Right cardiac atrium (tissue), 5 donors: Measurements from ENCODE around the gene EPM2AIP1. TPM values are rescaled to one million over a fixed set of nuclear protein-coding genes. Genes with fewer than 3 reads are reported as not detected.
"Not testable (repeated sequence)": the region's sequence is repeated elsewhere in the genome, so short reads cannot be mapped to it uniquely, and the experiment has no call there.

ENCODE experiments used
- ATAC-seq, 2 donors: fragments of 200-7000 bp; cut with Tn5 transposase; one replicate each; pipeline versions ENCODE4 v1.8.0 to v1.9.1; 2020; ENCODE audit warnings: moderate library complexity in 2 of 2, mild to moderate bottlenecking in 1 of 2
- DNase-seq, 3 donors: peaks; one replicate each; pipeline ENCODE4 v3.0.0-alpha.2; 2020
- H3K27ac ChIP-seq: one replicate; pipeline ENCODE4 v1.5.1; 2013; ENCODE audit warnings: mild to moderate bottlenecking, low read length, control low read depth, moderate library complexity
- H3K27me3 ChIP-seq: one replicate; pipeline ENCODE4 v1.6.1; 2013; ENCODE audit not compliant: control insufficient read depth, insufficient read depth
- H3K4me1 ChIP-seq: one replicate; pipeline ENCODE4 v1.6.1; 2013; ENCODE audit warnings: low read length; ENCODE audit not compliant: control insufficient read depth, insufficient read depth
- H3K4me3 ChIP-seq: one replicate; pipeline ENCODE4 v1.5.1; 2013; ENCODE audit warnings: low read length, control low read depth
- H3K9me3 ChIP-seq: one replicate; pipeline ENCODE4 v1.6.1; 2013; ENCODE audit warnings: low read length; ENCODE audit not compliant: control insufficient read depth
- WGBS: extraction: QIAGEN DNeasy Blood & Tissue Kit; methylation state at CpG from one replicate; pipeline ENCODE4 v1.1.7; 2013; 5-methylcytosine and 5-hydroxymethylcytosine counted together
- intact Hi-C, 4 donors: fragments of 100-400 bp; cut with DNase I; formaldehyde crosslinking; loops; one replicate each; pipeline versions ENCODE4 v1.11.0 to v1.14.0; 2022 to 2023
- long read RNA-seq, 4 donors: library from polyadenylated mRNA; unstranded; transcript quantifications; one replicate each; pipeline ENCODE4 v2.0.0, GENCODE V29; 2020 to 2021
- polyA plus RNA-seq: library from polyadenylated mRNA; stranded (reverse); fragments of 200-250 nt; gene quantifications from one replicate; pipeline ENCODE4 v1.2.3, GENCODE V29; 2013
- total RNA-seq, 4 donors: library from RNA; stranded (reverse); fragmentation: NEBNext Ultra II Directional; extraction: Animal tissue kit (Norgen Biotek cat#: 25700); gene quantifications; one replicate each; pipeline ENCODE4 v1.2.1, GENCODE V29; 2021
- donor health status: healthy with polysubstance abuse.
- donor health status: DM: no; HTN: yes; CAD: no.
- donor health status: DM: no; HTN: no; CAD: no.
- donor health status: DM: no; HTN: yes; CAD: no; lungs with severe emphysema.
- donor health status: DM: yes; HTN: yes; CAD: no.

EPM2AIP1 gene
- total RNA-seq (10 to 100 TPM; 19.7 to 23.0 (median 21.8) TPM), polyA plus RNA-seq (11.0 TPM)
- long read RNA-seq, donor 1, full-length matches to known transcripts, result 66 of 67 reads
- long read RNA-seq, donor 1, partial matches to known transcripts, result 0 of 67 reads
- long read RNA-seq, donor 1, other reads (novel, unspliced or antisense), result 1 of 67 reads
- long read RNA-seq, donor 2, full-length matches to known transcripts, result 23 of 23 reads
- long read RNA-seq, donor 2, partial matches to known transcripts, result 0 of 23 reads
- long read RNA-seq, donor 2, other reads (novel, unspliced or antisense), result 0 of 23 reads
- long read RNA-seq, donor 3, full-length matches to known transcripts, result 164 of 164 reads
- long read RNA-seq, donor 3, partial matches to known transcripts, result 0 of 164 reads
- long read RNA-seq, donor 3, other reads (novel, unspliced or antisense), result 0 of 164 reads
- long read RNA-seq, donor 4, full-length matches to known transcripts, result 25 of 26 reads
- long read RNA-seq, donor 4, partial matches to known transcripts, result 0 of 26 reads
- long read RNA-seq, donor 4, other reads (novel, unspliced or antisense), result 1 of 26 reads

- H3K4me3 ChIP-seq, result peak within 1 kb of the TSS; percentile 78
- peak; percentile 97 to 99 (median 98) for DNase-seq
- under 1% methylated on average over 48 of the region's 48 CpGs for WGBS
- no peaks in the 10 kb centered on the region for H3K9me3 ChIP-seq
- no peaks in the 10 kb centered on the region for H3K27me3 ChIP-seq
- ATAC-seq, result peak; percentile 96
- H3K27ac ChIP-seq, result peak within 1 kb of the TSS; percentile 99
- intact Hi-C loops, result no loop called here
- H3K4me1 ChIP-seq, result no peaks in the 10 kb centered on the region
Measured at GRCh38 chr3:36992806-36993325, at the start of gene EPM2AIP1. Gene EPM2AIP1 (minus strand): TSS chr3:36993131. CDS start chr3:36993077, 54 bp downstream.

GRCh38 chr3:37042712-37043111 lies 49.8 kb upstream of the EPM2AIP1 start:
- H3K27ac ChIP-seq, H3K9me3 ChIP-seq, intact Hi-C loops, ATAC-seq, H3K4me3 ChIP-seq, H3K27me3 ChIP-seq, DNase-seq, H3K4me1 ChIP-seq: not testable (repeated sequence)
- WGBS, result 49% methylated on average over 3 of the region's 3 CpGs

- DNase-seq (no peak), ATAC-seq (no peak)
- Histone ChIP-seq H3K4me1 (no peaks in the 10 kb centered on the region), H3K27ac (no peak overlapping the region), H3K9me3 (no peaks in the 10 kb centered on the region), H3K27me3 (no peaks in the 10 kb centered on the region), H3K4me3 (no peak overlapping the region)
- 53% methylated on average over 1 of the region's 1 CpG for WGBS
- intact Hi-C loops, result no loop called here
Measured at GRCh38 chr3:37041546-37042195, 48.7 kb upstream of the EPM2AIP1 start.

GRCh38 chr3:37040231-37040630 lies 47.3 kb upstream of the EPM2AIP1 start:
- H3K4me1 ChIP-seq, result no peaks in the 10 kb centered on the region
- ATAC-seq (no peak), DNase-seq (no peak)
- intact Hi-C loops, result no loop called here
- H3K9me3 ChIP-seq, result no peaks in the 10 kb centered on the region
- H3K4me3 ChIP-seq, result no peak overlapping the region
- 87% methylated on average over 1 of the region's 1 CpG for WGBS
- H3K27me3 ChIP-seq, result no peaks in the 10 kb centered on the region
- no peak overlapping the region for H3K27ac ChIP-seq

GRCh38 chr3:37039161-37039846 lies 46.4 kb upstream of the EPM2AIP1 start:
- no peaks in the 10 kb centered on the region for H3K4me1 ChIP-seq
- H3K4me3 ChIP-seq, result no peak overlapping the region
- no peak for ATAC-seq
- H3K27me3 ChIP-seq, result no peaks in the 10 kb centered on the region
- intact Hi-C loops, result no loop called here
- DNase-seq, result no peak
- H3K9me3 ChIP-seq, result no peaks in the 10 kb centered on the region
- H3K27ac ChIP-seq, result no peak overlapping the region
- 98% methylated on average over 1 of the region's 1 CpG for WGBS

- intact Hi-C loops, result no loop called here
- Histone ChIP-seq H3K27me3 (no peaks in the 10 kb centered on the region), H3K27ac (no peak overlapping the region), H3K9me3 (no peaks in the 10 kb centered on the region), H3K4me1 (peaks cover 2% of the 10 kb centered on the region), H3K4me3 (no peak overlapping the region)
- WGBS, result 98% methylated on average over 3 of the region's 3 CpGs
- ATAC-seq (no peak), DNase-seq (no peak)
Measured at GRCh38 chr3:37037352-37037751, 44.4 kb upstream of the EPM2AIP1 start.

GRCh38 chr3:37032961-37033360 lies 40.0 kb upstream of the EPM2AIP1 start:
- 58% methylated on average over 10 of the region's 10 CpGs for WGBS
- Histone ChIP-seq H3K9me3 (no peaks in the 10 kb centered on the region), H3K27me3 (no peaks in the 10 kb centered on the region), H3K27ac (no peak overlapping the region), H3K4me3 (no peak overlapping the region), H3K4me1 (peaks cover 5% of the 10 kb centered on the region)
- intact Hi-C loops, result no loop called here
- DNase-seq, result peak; percentile 33 to 74 (median 70)
- peak; percentile 63 to 64 for ATAC-seq

- Histone ChIP-seq H3K9me3 (no peaks in the 10 kb centered on the region), H3K4me1 (peaks cover 5% of the 10 kb centered on the region), H3K27me3 (no peaks in the 10 kb centered on the region), H3K4me3 (no peak overlapping the region), H3K27ac (peak overlapping the region; percentile 62)
- DNase-seq (no peak), ATAC-seq (peak in 1 of 2 donors; percentile 20)
- intact Hi-C loops, result no loop called here
- 69% methylated on average over 7 of the region's 7 CpGs for WGBS
Measured at GRCh38 chr3:37031096-37031682, 38.3 kb upstream of the EPM2AIP1 start.

GRCh38 chr3:37030588-37030987 lies 37.7 kb upstream of the EPM2AIP1 start:
- 35% methylated on average over 3 of the region's 3 CpGs for WGBS
- DNase-seq, result no peak
- peak in 1 of 2 donors; percentile 70 for ATAC-seq
- Histone ChIP-seq H3K4me3 (no peak overlapping the region), H3K27ac (peak overlapping the region; percentile 87), H3K9me3 (no peaks in the 10 kb centered on the region), H3K4me1 (peaks cover 5% of the 10 kb centered on the region), H3K27me3 (no peaks in the 10 kb centered on the region)
- intact Hi-C loops, result no loop called here

GRCh38 chr3:37029516-37030163 lies 36.7 kb upstream of the EPM2AIP1 start:
- Histone ChIP-seq H3K4me3 (no peak overlapping the region), H3K9me3 (no peaks in the 10 kb centered on the region), H3K4me1 (peaks cover 5% of the 10 kb centered on the region), H3K27me3 (no peaks in the 10 kb centered on the region), H3K27ac (peak overlapping the region; percentile 76)
- DNase-seq, result no peak
- intact Hi-C loops, result loop anchor here in 3 of 4 donors (10.0 kb wide), 1 partner anchor 185 kb away; no protein-coding TSS in a partner anchor
- ATAC-seq, result no peak
